Measurements from ENCODE around the gene SREBF2.
"Not testable (repeated sequence)": the region's sequence is repeated elsewhere in the genome, so short reads cannot be mapped to it uniquely, and the experiment has no call there.

Gene SREBF2

GRCh38 chr22:41841085-41841712, 8.3 kb downstream of the SREBF2 start:
- no peak for DNase-seq (ENCODE audit: low spot score)
- FAIRE-seq: no peak

- no peak for DNase-seq (ENCODE audit: low spot score)
- FAIRE-seq: no peak
These were observed 10.4 kb downstream of the SREBF2 start for GRCh38 chr22:41842996-41843970.

DNA sequence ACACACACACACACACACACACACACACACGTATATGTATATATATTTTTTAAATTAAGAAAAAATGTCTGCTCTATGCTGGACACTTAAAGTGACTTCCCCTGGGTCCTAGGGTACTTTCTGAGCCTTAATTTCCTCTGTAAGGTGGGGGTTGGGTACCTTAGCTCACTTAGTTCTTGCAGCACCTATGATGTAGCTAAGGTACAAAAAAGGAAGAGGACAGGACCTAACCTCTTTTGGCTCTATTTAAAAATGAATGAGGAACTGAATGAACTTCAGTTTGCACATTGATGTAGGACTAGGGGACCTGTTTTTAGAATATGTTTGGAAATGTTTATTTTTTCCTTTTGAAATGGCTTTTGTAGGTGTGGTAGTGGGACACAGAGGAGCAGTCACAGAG, 11.1 kb downstream of the SREBF2 start:
- FAIRE-seq: no peak

GRCh38 chr22:41844513-41844912, 11.6 kb downstream of the SREBF2 start:
- FAIRE-seq: no peak
- DNase-seq (ENCODE audit: low spot score): no peak

More for the DNA sequence above, 11.1 kb downstream of the SREBF2 start:
- DNase-seq (ENCODE audit: low spot score): no peak

DNA sequence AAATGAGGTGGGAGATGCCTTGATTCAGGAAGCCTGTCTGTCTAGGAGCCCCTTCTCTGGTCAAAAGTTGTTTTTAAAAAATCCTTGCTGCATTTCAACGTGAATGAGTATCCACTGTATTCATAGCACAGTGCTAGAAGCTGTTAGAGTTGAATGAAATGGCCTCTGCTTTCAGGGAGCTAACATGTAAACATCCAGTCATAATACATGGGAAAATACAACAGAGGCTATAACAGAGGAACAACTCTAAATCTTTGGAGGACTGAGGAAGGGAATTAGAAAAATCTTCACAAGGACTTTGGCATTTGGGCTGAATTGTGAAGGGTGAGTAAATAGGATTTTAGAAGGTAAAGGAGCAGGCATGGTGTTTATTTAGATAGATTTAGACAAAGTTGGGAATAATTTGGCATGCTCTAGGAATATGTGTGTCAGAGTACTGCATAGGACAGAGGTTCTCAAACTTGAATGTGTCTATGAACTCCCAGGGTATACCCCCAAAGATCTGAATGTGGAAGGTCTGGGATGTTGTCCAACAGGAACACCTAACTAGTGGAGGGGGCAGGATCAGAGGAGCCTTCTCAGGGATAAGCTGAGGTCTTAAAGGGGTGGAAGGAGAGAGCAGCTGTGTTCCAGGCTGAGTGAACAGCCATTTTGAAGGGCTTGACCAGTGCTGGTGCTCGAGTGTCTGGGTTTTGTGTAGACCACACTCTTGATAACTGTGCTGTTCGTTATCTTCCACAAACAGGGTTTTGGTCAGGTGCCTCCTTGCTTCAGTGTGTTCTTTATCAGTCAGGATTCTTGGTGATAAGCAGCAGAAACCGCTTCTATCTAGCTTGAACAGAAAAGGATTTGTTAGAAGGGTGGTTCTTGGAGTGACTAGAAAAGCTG, 12.7 kb downstream of the SREBF2 start:
- FAIRE-seq: no peak
- DNase-seq (ENCODE audit: low spot score): no peak

- no peak for DNase-seq (ENCODE audit: low spot score)
- no peak for FAIRE-seq
These were observed 13.5 kb downstream of the SREBF2 start for GRCh38 chr22:41846268-41846987.

DNA sequence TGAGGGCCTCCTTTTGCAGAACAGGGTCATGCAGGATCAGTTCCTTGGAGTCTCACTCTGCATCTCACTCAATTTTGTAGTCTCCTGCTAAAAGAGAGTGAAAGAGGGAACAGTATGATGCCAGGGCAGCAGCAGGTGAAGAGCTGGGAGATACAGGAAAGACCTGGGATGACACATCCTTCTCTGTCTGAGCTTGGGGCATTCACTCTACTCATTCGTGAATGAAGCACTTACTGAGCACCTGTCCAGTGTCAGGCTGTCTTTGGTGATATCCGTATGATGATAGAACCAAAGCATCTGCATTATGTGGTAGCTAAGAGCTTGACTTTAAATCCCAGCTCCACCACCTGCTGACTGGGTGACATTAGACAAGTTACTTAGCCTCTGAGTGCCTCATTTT, 14.4 kb downstream of the SREBF2 start:
- no peak for DNase-seq (ENCODE audit: low spot score)
- no peak for FAIRE-seq

GRCh38 chr22:41848468-41848867, 15.6 kb downstream of the SREBF2 start:
- DNase-seq (ENCODE audit: low spot score) (no peak), FAIRE-seq (no peak)

DNA sequence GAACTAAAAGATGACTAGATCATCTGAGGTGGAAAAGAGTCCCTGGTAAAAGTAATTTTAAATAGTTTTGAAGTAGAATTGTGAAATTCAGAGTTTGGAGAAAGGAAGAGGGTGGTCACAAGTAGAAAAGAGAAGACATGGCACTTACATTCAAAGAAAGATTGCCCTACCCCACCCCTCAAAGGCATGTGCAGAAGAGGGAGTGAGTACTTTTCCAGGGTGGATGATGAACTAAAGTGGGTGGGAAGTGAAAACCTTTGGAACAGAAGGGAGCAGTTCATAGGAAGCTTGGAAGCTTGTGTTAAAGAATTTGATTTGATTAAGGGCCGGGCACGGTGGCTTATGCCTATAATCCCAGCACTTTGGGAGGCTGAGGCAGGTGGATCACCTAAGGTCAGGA, 23.6 kb downstream of the SREBF2 start:
- DNase-seq (ENCODE audit: low spot score) (no peak), FAIRE-seq (no peak)

GRCh38 chr22:41857155-41857859, 24.4 kb downstream of the SREBF2 start:
- FAIRE-seq: peak; percentile 87

DNA sequence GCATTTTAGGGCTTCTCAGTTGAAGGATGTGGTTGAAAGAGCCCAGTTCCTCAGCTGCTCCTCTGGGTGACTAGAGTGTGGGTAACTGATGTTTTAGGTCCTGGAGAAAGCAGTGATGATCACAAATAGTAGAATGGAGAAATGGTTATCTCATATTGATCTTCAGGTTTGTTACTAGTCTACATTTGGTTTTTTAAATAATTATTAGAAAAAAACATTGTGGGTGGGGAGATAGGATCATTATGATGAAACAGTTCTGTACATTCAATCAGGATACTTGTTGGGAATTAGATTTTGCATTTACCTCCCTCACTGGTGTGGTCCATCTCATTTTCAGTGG, 24.9 kb downstream of the SREBF2 start:
- no peak for DNase-seq (ENCODE audit: low spot score)
- FAIRE-seq: no peak

More at GRCh38 chr22:41857155-41857859, 24.4 kb downstream of the SREBF2 start:
- DNase-seq (ENCODE audit: low spot score): peak; percentile 73

GRCh38 chr22:41862160-41862529, 29.2 kb downstream of the SREBF2 start:
- FAIRE-seq (no peak), DNase-seq (ENCODE audit: low spot score) (no peak)

- FAIRE-seq: no peak
- no peak for DNase-seq (ENCODE audit: low spot score)
These were observed 29.8 kb downstream of the SREBF2 start for GRCh38 chr22:41862530-41863266.

DNA sequence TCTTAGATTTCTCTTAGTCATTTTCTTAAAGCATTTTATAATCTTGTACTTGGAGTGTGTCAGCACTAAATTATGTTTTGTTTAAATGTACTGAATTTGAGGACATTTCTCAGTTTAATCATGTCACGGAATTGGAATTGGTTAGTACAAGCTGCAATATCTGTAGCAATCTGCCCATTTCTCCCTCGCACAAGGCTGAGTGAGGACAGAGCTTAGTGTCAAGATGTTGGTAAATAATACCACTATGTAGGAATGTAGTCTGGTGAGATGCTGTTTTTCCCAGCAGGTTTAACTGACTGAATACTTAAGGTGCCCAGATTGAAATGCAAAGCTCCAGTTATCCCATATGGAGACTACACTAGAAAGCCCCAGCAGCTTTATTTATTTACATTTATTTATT, 30.6 kb downstream of the SREBF2 start:
- DNase-seq (ENCODE audit: low spot score) (no peak), FAIRE-seq (no peak)

DNA sequence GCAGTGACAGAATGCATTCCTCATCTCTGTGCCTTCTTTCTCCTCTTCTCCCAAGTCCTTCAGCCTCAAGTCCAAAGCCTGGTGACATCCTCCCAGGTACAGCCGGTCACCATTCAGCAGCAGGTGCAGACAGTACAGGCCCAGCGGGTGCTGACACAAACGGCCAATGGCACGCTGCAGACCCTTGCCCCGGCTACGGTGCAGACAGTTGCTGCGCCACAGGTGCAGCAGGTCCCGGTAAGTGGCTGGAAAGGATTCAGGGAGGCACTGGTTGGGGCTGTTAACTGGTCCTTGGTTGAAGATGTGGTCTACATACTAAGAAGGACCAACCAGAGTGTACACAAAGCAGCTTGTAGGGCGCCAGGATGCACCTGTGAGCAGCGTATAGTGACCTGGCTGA, 35.7 kb downstream of the SREBF2 start:
- FAIRE-seq: no peak
- no peak for DNase-seq (ENCODE audit: low spot score)

- DNase-seq (ENCODE audit: low spot score); FAIRE-seq: not testable (repeated sequence)
These were observed 37.2 kb downstream of the SREBF2 start for GRCh38 chr22:41870081-41870480.

DNA sequence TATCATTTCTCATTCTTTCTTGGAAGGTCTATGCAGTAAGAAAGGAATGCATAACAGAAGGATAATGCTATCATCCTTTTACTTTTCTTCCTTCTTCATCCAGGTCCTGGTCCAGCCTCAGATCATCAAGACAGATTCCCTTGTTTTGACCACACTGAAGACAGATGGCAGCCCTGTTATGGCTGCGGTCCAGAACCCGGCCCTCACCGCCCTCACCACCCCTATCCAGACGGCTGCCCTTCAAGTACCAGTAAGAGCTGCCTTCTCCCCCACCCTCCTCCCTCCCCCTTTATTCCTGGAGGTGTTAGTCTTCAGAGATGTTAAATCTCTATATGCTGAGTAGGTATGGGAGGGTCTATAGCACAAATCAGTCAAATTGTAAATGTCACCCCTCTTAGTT, 37.9 kb downstream of the SREBF2 start:
- no peak for FAIRE-seq

GRCh38 chr22:41873391-41873790, 40.5 kb downstream of the SREBF2 start:
- no peak for DNase-seq (ENCODE audit: low spot score)
- FAIRE-seq: no peak

More for the DNA sequence above, 37.9 kb downstream of the SREBF2 start:
- no peak for DNase-seq (ENCODE audit: low spot score)

- FAIRE-seq (no peak), DNase-seq (ENCODE audit: low spot score) (no peak)
These were observed 41.2 kb downstream of the SREBF2 start for GRCh38 chr22:41874090-41874489.
